Endothelial cell of hepatic sinusoid (primary cell): ENCODE results near the gene C2CD4B.

Source experiments
- in situ Hi-C: cut with HindIII; loops from 2 replicates; pipeline ENCODE4 v1.10.0; 2017; ENCODE audit warnings: low sequenced_read_pairs

The C2CD4B gene

GRCh38 chr15:62150445-62150844 is 14.6 kb downstream of the C2CD4B start:
- in situ Hi-C loops, result no loop called here

GRCh38 chr15:62149729-62150128 is 15.4 kb downstream of the C2CD4B start:
- in situ Hi-C loops, result no loop called here

GRCh38 chr15:62147551-62147950 is 17.5 kb downstream of the C2CD4B start:
- in situ Hi-C loops, result no loop called here

GRCh38 chr15:62147149-62147548 is 17.9 kb downstream of the C2CD4B start:
- in situ Hi-C loops, result no loop called here

- in situ Hi-C loops, result no loop called here
These were observed 19.9 kb downstream of the C2CD4B start for GRCh38 chr15:62145015-62145735.

- in situ Hi-C loops, result loop anchor here (5.0 kb wide), 1 partner anchor 35 kb away; no protein-coding TSS in a partner anchor
These were observed 22.3 kb downstream of the C2CD4B start for GRCh38 chr15:62142736-62143135.

- in situ Hi-C loops, result loop anchor here (5.0 kb wide), 1 partner anchor 35 kb away; no protein-coding TSS in a partner anchor
These were observed 23.2 kb downstream of the C2CD4B start for GRCh38 chr15:62141643-62142588.

- in situ Hi-C loops, result loop anchor here (5.0 kb wide), 1 partner anchor 36 kb away; no protein-coding TSS in a partner anchor
These were observed 23.9 kb downstream of the C2CD4B start for GRCh38 chr15:62141200-62141599.

- in situ Hi-C loops, result no loop called here
These were observed 27.0 kb downstream of the C2CD4B start for GRCh38 chr15:62138124-62138523.

GRCh38 chr15:62136911-62137865 is 27.9 kb downstream of the C2CD4B start:
- in situ Hi-C loops, result no loop called here

- in situ Hi-C loops, result no loop called here
These were observed 29.5 kb downstream of the C2CD4B start for GRCh38 chr15:62135532-62136134.

GRCh38 chr15:62133141-62133540 is 31.9 kb downstream of the C2CD4B start:
- in situ Hi-C loops, result no loop called here

GRCh38 chr15:62128916-62129315 is 36.2 kb downstream of the C2CD4B start:
- in situ Hi-C loops, result no loop called here

GRCh38 chr15:62126364-62126763 is 38.7 kb downstream of the C2CD4B start:
- in situ Hi-C loops, result no loop called here

GRCh38 chr15:62125773-62126172 is 39.3 kb downstream of the C2CD4B start:
- in situ Hi-C loops, result no loop called here

- in situ Hi-C loops, result no loop called here
These were observed 40.1 kb downstream of the C2CD4B start for GRCh38 chr15:62124973-62125303.

GRCh38 chr15:62124176-62124972 is 40.7 kb downstream of the C2CD4B start:
- in situ Hi-C loops, result no loop called here

GRCh38 chr15:62122249-62122648 is 42.8 kb downstream of the C2CD4B start:
- in situ Hi-C loops, result no loop called here

GRCh38 chr15:62121273-62122015 is 43.6 kb downstream of the C2CD4B start:
- in situ Hi-C loops, result no loop called here
